ENCODE measurements around the gene GABRB1. TPM values are rescaled to one million over a fixed set of nuclear protein-coding genes. Genes with fewer than 3 reads are reported as not detected.

Gene GABRB1
- total and polyA plus RNA-seq, 2 donors (not counting 1 experiment from before 2014, with no cell fraction given) = not detected

GRCh38 chr4:47444031-47444430, 412.7 kb downstream of the GABRB1 start:
- H3K9ac ChIP-seq (ENCODE audit: low read length) = no peak overlapping the region
- no peaks in the 10 kb centered on the region for H3K9me3 ChIP-seq (ENCODE audit: control extremely low read depth in 1 of 3, control insufficient read depth in 2 of 3, insufficient read depth in 1 of 3, low read length in 2 of 3)
- Mint-ChIP-seq H3K9me3 (ENCODE audit: insufficient read depth) (no peaks in the 10 kb centered on the region), H3K4me3 (no peak overlapping the region), H3K27me3 (no peaks in the 10 kb centered on the region), H3K4me1 (peaks cover 15% of the 10 kb centered on the region), H3K27ac (no peak overlapping the region)
- ChIA-PET POLR2A (no interaction called here), CTCF (no interaction called here)
- DNase-seq = no peak
- intact Hi-C loops (cut with micrococcal nuclease) = no loop called here
- H2AFZ ChIP-seq (ENCODE audit: insufficient read depth, low read depth, low read length, poor library complexity, severe bottlenecking) = no peak overlapping the region
- no peak overlapping the region for H3K4me3 ChIP-seq (ENCODE audit: control extremely low read depth in 1 of 5, extremely low read depth in 1 of 5, insufficient read depth in 1 of 5, low read depth in 2 of 5, low read length in 4 of 5)
- H3K27ac ChIP-seq (ENCODE audit: low read length in 2 of 2) = no peak overlapping the region
- H3K27me3 ChIP-seq (replicated peaks in 1 of 4; ENCODE audit: control extremely low read depth in 1 of 4, control insufficient read depth in 3 of 4, insufficient read depth in 4 of 4, low read length in 3 of 4) = no peaks in the 10 kb centered on the region
- ATAC-seq (ENCODE audit: low read depth) = no peak
- no peaks in the 10 kb centered on the region for H3K79me2 ChIP-seq (ENCODE audit: control insufficient read depth, insufficient read depth, low read length)
- H3K36me3 ChIP-seq (replicated peaks in 1 of 2; ENCODE audit: control extremely low read depth in 1 of 2, control insufficient read depth in 1 of 2, extremely low read depth in 1 of 2, insufficient read depth in 2 of 2, low read length in 1 of 2) = peaks cover 0 to 3% of the 10 kb centered on the region in 2 experiments
- no peak for TF ChIP-seq EZH2 (IDR thresholded peaks at IDR 0.05; ENCODE audit: borderline replicate concordance, insufficient read depth, low read depth, low read length, poor library complexity, severe bottlenecking)
- 100% methylated on average over 2 of the region's 2 CpGs for WGBS (ENCODE audit: insufficient coverage)
- no peaks in the 10 kb centered on the region for H4K20me1 ChIP-seq (ENCODE audit: control insufficient read depth, insufficient read depth, low read length, poor library complexity, severe bottlenecking)
- H3K4me1 ChIP-seq (ENCODE audit: control insufficient read depth in 2 of 2, insufficient read depth in 2 of 2, low read length in 2 of 2) = peaks cover 12% of the 10 kb centered on the region in 2 donors
- H3K4me2 ChIP-seq (replicated peaks; ENCODE audit: low read depth, low read length, poor library complexity, severe bottlenecking) = no peak overlapping the region

- Histone ChIP-seq H3K79me2 (ENCODE audit: control insufficient read depth, insufficient read depth, low read length) (no peaks in the 10 kb centered on the region), H4K20me1 (ENCODE audit: control insufficient read depth, insufficient read depth, low read length, poor library complexity, severe bottlenecking) (no peaks in the 10 kb centered on the region), H3K27me3 (replicated peaks in 1 of 4; ENCODE audit: control extremely low read depth in 1 of 4, control insufficient read depth in 3 of 4, insufficient read depth in 4 of 4, low read length in 3 of 4) (no peaks in the 10 kb centered on the region), H3K4me1 (ENCODE audit: control insufficient read depth in 2 of 2, insufficient read depth in 2 of 2, low read length in 2 of 2) (no peaks in the 10 kb centered on the region), H3K9me3 (ENCODE audit: control extremely low read depth in 1 of 3, control insufficient read depth in 2 of 3, insufficient read depth in 1 of 3, low read length in 2 of 3) (no peaks in the 10 kb centered on the region), H3K4me2 (replicated peaks; ENCODE audit: low read depth, low read length, poor library complexity, severe bottlenecking) (no peak overlapping the region), H3K27ac (ENCODE audit: low read length in 2 of 2) (no peak overlapping the region), H3K4me3 (ENCODE audit: control extremely low read depth in 1 of 5, extremely low read depth in 1 of 5, insufficient read depth in 1 of 5, low read depth in 2 of 5, low read length in 4 of 5) (no peak overlapping the region), H3K36me3 (replicated peaks in 1 of 2; ENCODE audit: control extremely low read depth in 1 of 2, control insufficient read depth in 1 of 2, extremely low read depth in 1 of 2, insufficient read depth in 2 of 2, low read length in 1 of 2) (peaks cover 0 to 42% of the 10 kb centered on the region in 2 experiments), H2AFZ (ENCODE audit: insufficient read depth, low read depth, low read length, poor library complexity, severe bottlenecking) (no peak overlapping the region), H3K9ac (ENCODE audit: low read length) (no peak overlapping the region)
- 71% methylated on average over 2 of the region's 4 CpGs for WGBS (ENCODE audit: insufficient coverage)
- H3K27ac Mint-ChIP-seq = no peak overlapping the region
- no peaks in the 10 kb centered on the region for H3K9me3 Mint-ChIP-seq (ENCODE audit: insufficient read depth)
- ChIA-PET CTCF (interaction anchor here (1.4 kb wide), 1 partner anchor 12 kb away, joined by 4 read pairs; the partner anchor contains the start of gene COMMD8), POLR2A (no interaction called here)
- intact Hi-C loops (cut with micrococcal nuclease) = no loop called here
- no peak for TF ChIP-seq EZH2 (IDR thresholded peaks at IDR 0.05; ENCODE audit: borderline replicate concordance, insufficient read depth, low read depth, low read length, poor library complexity, severe bottlenecking)
- TF ChIP-seq, protein P1, sequence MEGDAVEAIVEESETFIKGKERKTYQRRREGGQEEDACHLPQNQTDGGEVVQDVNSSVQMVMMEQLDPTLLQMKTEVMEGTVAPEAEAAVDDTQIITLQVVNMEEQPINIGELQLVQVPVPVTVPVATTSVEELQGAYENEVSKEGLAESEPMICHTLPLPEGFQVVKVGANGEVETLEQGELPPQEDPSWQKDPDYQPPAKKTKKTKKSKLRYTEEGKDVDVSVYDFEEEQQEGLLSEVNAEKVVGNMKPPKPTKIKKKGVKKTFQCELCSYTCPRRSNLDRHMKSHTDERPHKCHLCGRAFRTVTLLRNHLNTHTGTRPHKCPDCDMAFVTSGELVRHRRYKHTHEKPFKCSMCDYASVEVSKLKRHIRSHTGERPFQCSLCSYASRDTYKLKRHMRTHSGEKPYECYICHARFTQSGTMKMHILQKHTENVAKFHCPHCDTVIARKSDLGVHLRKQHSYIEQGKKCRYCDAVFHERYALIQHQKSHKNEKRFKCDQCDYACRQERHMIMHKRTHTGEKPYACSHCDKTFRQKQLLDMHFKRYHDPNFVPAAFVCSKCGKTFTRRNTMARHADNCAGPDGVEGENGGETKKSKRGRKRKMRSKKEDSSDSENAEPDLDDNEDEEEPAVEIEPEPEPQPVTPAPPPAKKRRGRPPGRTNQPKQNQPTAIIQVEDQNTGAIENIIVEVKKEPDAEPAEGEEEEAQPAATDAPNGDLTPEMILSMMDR (IDR thresholded peaks at IDR 0.05) = no peak
- DNase-seq (no peak), ATAC-seq (ENCODE audit: low read depth) (no peak)
- no peaks in the 10 kb centered on the region for H3K27me3 Mint-ChIP-seq
- H3K4me1 Mint-ChIP-seq = no peaks in the 10 kb centered on the region
- no peak overlapping the region for H3K4me3 Mint-ChIP-seq
Observed at GRCh38 chr4:47451657-47452056, 420.3 kb downstream of the GABRB1 start.

Data from B cell (primary cell).